Urinary bladder (tissue), 4 donors: ENCODE measurements around the gene ASCL4. TPM values are rescaled to one million over a fixed set of nuclear protein-coding genes. Genes with fewer than 3 reads are reported as not detected.

Experiments
- DNase-seq: peaks from one replicate; pipeline ENCODE4 v3.0.0-alpha.2; 2015; ENCODE audit errors: extremely low spot score
- H3K27ac ChIP-seq: one replicate; pipeline ENCODE4 v1.5.1; 2013; ENCODE audit warnings: low read depth, mild to moderate bottlenecking, moderate library complexity
- H3K36me3 ChIP-seq: one replicate; pipeline ENCODE4 v1.6.1; 2013; ENCODE audit warnings: mild to moderate bottlenecking, moderate library complexity; ENCODE audit not compliant: insufficient read depth
- H3K4me1 ChIP-seq: one replicate; pipeline ENCODE4 v1.6.1; 2013; ENCODE audit warnings: mild to moderate bottlenecking, moderate library complexity; ENCODE audit not compliant: insufficient read depth
- H3K4me3 ChIP-seq: one replicate; pipeline ENCODE4 v1.5.1; 2013; ENCODE audit warnings: low read depth, low read length
- WGBS: extraction: QIAGEN DNeasy Blood & Tissue Kit; methylation state at CpG from one replicate; pipeline ENCODE4 v1.1.7; 2013; 5-methylcytosine and 5-hydroxymethylcytosine counted together
- polyA plus RNA-seq: library from polyadenylated mRNA; stranded (reverse); fragments of 200-250 nt; gene quantifications from one replicate; pipeline ENCODE4 v1.2.3, GENCODE V29; 2013
- total RNA-seq: library from RNA; depleted of rRNA; stranded (reverse); fragments of >200 nt; gene quantifications from one replicate; pipeline ENCODE4 v1.2.3, GENCODE V29; 2014
- donor health status: healthy with polysubstance abuse.
- donor health status: healthy.

ASCL4 gene
- total and polyA plus RNA-seq, 2 donors: not detected

DNA sequence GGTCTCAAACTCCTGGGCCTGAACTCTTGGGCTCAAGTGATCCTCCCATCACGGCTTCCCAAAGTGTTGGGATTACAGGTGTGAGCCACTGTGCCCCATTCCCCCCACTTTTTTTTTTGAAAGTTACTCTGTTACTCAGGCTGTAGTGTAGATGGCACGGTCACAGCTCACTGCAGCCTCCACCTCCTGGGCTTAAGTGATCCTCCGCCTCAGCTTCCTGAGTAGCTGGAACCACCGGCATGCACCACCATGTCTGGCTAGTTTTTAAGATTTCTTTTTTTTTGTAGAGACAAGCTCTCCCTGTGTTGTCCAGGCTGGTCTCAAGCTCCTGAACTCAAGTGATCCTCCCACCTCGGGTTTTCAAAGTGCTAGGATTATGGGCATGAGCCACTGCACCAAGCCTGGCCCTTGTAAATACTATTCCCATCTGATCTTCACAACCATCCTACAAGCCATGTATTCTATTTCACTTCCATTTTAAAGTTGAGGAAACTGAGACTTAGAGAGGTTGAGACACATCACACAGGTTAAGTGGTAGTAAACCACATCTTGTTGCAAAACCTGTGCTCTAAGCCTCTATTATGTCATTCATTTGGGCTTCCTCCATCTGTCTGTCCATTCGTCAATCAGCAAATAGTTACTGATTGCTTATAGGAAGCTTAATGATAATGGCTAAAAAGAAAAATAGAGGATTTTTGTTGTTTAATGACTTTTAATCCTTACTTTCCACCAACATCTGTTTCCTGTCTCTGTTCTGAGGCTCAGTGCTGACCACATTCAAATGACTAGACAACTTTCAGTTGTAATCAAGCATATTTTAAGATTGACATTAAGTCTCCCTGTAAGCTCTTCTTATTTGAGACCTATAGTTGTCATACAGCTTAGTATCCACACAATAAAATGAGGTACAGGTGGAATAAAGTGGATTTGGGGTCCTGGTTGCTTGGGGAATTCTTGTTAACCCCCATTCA is 9.2 kb downstream of the ASCL4 start:
- Histone ChIP-seq H3K27ac (no peak overlapping the region), H3K36me3 (no peaks in the 10 kb centered on the region), H3K4me3 (no peak overlapping the region), H3K4me1 (no peaks in the 10 kb centered on the region)
- DNase-seq: no peak
- 76% methylated on average over 6 of the region's 6 CpGs for WGBS

DNA sequence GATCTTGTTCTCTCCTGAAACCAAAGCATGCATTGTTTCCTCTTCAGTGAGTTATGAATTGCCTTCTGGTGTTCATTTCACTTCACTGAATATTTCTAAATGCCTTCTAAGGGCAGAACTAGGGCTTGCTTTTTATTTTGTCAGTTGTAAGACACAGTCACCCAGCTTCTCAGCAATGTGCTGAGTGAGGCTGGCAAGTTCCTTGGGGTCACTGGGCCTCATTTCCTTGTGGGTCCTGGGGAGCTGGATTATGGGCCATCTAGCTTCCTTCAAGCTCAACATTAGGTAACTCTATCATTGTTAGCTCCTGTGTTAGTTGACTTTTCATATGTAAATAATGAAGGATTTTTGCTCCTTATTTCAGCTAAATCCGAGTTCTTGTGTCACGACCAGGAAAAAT is 13.8 kb downstream of the ASCL4 start:
- no peak for DNase-seq
- H3K36me3 ChIP-seq: no peaks in the 10 kb centered on the region
- WGBS: 85% methylated on average over 2 of the region's 2 CpGs
- no peak overlapping the region for H3K27ac ChIP-seq
- no peaks in the 10 kb centered on the region for H3K4me1 ChIP-seq
- no peak overlapping the region for H3K4me3 ChIP-seq

DNA sequence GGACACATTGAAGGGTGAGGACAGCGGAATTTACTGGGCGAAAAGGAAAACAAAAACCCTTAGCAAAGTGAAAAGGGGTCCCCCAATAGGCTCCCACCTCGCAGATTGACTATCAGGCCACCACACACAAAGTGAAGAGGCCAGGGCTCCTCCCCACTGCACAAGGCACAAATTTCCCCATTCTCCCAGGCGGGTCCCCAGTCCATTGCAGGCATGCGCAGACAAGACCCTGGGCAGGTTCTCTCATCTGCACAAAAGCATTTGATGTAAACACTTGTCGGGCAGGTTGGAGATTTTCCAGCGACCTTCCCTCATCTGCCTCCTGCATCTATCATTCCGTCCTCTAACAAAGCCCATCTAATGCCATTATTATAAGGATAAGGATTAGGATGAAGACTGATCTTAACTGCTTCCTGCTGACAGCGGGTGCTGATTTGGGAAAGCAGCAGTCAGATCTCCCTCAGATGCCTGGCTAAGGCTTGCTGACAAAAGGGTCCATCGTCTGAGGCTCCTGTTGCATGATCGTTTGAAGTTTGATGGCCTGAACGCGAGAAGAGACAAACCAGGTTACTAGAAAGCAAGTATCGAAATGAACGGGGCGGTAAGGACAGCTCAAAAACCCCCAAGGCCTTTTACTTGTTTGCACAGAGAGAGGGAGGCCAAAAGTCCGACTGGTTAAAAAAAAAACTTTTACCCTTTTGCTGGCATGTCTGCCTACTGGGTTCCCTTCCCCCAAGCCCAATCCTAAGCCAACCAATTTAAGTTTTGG is 14.4 kb downstream of the ASCL4 start:
- DNase-seq: no peak
- H3K36me3 ChIP-seq: no peaks in the 10 kb centered on the region
- no peak overlapping the region for H3K4me3 ChIP-seq
- 53% methylated on average over 17 of the region's 17 CpGs for WGBS
- H3K4me1 ChIP-seq: no peaks in the 10 kb centered on the region
- H3K27ac ChIP-seq: no peak overlapping the region

- Histone ChIP-seq H3K4me3 (no peak overlapping the region), H3K36me3 (no peaks in the 10 kb centered on the region), H3K4me1 (no peaks in the 10 kb centered on the region), H3K27ac (no peak overlapping the region)
- WGBS: 55% methylated on average over 1 of the region's 1 CpG
- no peak for DNase-seq
These were observed 17.1 kb downstream of the ASCL4 start for GRCh38 chr12:107791465-107792089.

DNA sequence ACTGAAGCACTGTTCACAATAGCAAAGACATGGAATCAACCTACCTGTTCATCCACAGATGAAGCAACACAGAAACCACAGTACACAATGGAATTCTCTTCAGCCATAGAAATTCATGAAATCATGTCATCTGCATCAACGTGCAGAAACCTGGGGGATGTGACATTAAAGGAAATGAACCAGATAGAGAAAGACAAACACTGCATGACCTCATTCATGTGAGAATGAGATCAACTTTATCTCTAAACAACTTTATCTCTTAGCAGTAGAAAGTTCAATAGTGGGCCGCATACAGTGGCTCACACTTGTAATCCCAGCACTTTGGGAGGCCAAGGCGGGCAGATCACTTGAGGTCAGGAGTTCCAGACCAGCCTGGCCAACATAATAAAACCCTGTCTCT is 19.9 kb downstream of the ASCL4 start:
- Histone ChIP-seq H3K27ac (no peak overlapping the region), H3K36me3 (no peaks in the 10 kb centered on the region), H3K4me3 (no peak overlapping the region), H3K4me1 (no peaks in the 10 kb centered on the region)
- WGBS: 56% methylated on average over 3 of the region's 3 CpGs
- DNase-seq: no peak

- Histone ChIP-seq H3K27ac (no peak overlapping the region), H3K4me3 (no peak overlapping the region), H3K4me1 (no peaks in the 10 kb centered on the region), H3K36me3 (no peaks in the 10 kb centered on the region)
- 34% methylated on average over 3 of the region's 3 CpGs for WGBS
- no peak for DNase-seq
These were observed 24.1 kb downstream of the ASCL4 start for GRCh38 chr12:107798580-107798979.

DNA sequence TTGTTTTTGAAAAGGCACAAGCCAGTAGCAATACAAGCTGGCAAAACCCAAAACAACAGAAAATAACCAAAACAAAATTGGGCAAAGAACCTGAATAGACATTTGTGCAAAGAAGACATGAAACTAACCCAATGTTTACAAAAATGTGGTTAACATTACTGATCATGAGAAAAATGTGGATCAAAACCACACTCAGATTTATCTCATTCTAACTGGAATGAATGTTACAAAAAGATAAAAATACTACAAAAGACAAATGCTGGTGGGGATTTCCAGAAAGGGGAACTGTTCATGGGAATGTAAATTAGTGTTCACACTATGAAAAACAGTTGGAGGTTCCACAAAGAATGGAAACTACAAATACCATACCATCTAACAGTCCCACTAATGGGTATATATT is 26.6 kb downstream of the ASCL4 start:
- no peaks in the 10 kb centered on the region for H3K4me1 ChIP-seq
- DNase-seq: no peak
- no peak overlapping the region for H3K27ac ChIP-seq
- no peak overlapping the region for H3K4me3 ChIP-seq
- H3K36me3 ChIP-seq: no peaks in the 10 kb centered on the region

DNA sequence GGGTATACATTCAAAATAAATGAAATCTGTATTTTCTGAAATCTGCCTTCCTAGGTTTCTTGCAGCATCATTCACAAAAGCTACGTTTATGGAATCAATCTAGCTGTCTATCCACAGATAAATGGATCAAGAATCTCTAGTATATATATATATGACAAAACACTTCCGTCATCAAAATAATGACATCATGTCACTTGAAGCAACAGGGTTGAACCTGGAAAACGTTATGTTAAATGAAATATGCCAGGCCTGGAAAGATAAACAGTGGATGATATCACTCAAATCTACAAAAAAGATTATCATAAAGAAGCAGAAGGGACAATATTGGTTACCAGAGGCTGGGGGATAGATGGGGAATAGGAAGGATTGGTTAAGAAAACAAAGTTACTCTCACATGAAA is 28.6 kb downstream of the ASCL4 start:
- DNase-seq: no peak
- Histone ChIP-seq H3K4me1 (no peaks in the 10 kb centered on the region), H3K4me3 (no peak overlapping the region), H3K27ac (no peak overlapping the region), H3K36me3 (no peaks in the 10 kb centered on the region)
- 31% methylated on average over 3 of the region's 3 CpGs for WGBS

DNA sequence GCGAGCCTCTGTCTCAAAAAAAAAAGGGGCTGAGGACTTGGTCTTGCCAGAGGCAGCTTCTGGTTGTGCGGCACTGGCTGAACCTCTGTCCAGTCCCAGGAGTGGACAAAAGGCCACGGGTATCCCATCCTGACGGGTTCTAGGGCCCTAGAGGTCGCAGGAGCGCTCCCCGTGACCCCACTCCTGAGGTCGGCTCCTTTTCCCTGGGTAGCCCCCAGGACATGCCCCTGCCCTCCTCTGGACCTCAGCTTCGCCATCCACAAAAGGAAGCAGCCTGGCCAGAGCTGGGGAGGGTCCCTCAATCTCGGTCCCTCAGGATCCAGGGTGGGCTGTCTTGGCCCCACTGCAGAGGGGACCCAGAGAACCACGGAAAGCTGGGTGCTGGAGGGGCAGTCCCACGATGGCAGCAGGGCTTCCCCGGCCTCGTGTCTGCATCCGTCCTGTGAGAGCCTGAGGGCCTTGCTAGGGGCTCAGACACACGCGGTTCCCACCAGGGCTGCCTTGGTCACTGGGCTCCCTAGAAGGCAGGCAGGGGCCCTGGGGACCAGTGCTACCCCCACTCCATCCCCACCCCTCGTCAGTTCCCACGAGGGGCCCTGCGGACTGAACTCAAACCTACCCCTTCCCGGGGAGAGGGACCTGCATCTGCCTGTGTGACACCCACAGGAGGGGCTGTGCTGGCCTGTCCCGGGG is 31.1 kb downstream of the ASCL4 start:
- 81% methylated on average over 22 of the region's 22 CpGs for WGBS
- DNase-seq: no peak
- Histone ChIP-seq H3K36me3 (no peaks in the 10 kb centered on the region), H3K4me1 (no peaks in the 10 kb centered on the region), H3K27ac (no peak overlapping the region), H3K4me3 (no peak overlapping the region)

DNA sequence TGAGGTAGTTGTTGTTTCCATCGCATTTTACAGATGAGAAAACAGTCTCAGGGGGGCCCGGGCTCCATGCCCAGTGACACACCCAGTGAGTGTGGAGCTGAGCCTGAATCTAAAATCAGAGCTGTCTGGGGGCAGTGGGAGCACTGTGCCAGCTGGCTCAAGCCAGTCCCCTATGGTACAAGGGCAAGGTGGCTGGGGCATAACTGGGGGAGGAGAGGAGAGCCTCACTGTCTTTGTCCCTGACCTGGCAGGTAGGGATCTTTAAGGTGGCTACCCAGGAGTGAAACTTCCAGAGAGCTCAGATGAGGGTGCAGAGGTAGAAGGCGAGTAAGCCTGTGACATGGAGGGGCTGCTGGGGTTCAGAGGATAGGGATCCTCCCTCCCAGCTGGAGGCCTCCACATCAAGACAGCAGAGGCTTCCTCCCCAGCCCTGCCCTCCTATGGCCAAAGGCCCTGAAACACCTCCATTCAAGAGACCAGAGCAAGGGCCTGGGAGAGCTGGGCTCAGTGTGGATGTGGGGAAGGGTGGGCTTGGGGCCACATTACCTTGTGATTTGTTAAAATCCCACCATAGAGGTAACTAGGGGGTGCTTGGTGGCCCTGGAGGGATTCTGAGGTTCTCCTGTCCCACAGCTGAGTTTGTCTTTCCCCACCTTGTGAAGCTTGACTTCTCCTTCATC is 33.1 kb downstream of the ASCL4 start:
- H3K36me3 ChIP-seq: no peaks in the 10 kb centered on the region
- H3K4me3 ChIP-seq: no peak overlapping the region
- 49% methylated on average over 3 of the region's 3 CpGs for WGBS
- H3K4me1 ChIP-seq: no peaks in the 10 kb centered on the region
- no peak overlapping the region for H3K27ac ChIP-seq
- DNase-seq: no peak

- H3K4me3 ChIP-seq: no peak overlapping the region
- no peak overlapping the region for H3K27ac ChIP-seq
- 82% methylated on average over 1 of the region's 1 CpG for WGBS
- no peaks in the 10 kb centered on the region for H3K36me3 ChIP-seq
- no peaks in the 10 kb centered on the region for H3K4me1 ChIP-seq
- no peak for DNase-seq
These were observed 42.7 kb downstream of the ASCL4 start for GRCh38 chr12:107817250-107817649.

- Histone ChIP-seq H3K4me3 (no peak overlapping the region), H3K4me1 (no peaks in the 10 kb centered on the region), H3K36me3 (no peaks in the 10 kb centered on the region), H3K27ac (no peak overlapping the region)
- no peak for DNase-seq
- WGBS: 56% methylated on average over 7 of the region's 7 CpGs
These were observed 44.5 kb downstream of the ASCL4 start for GRCh38 chr12:107818984-107819383.

- no peaks in the 10 kb centered on the region for H3K36me3 ChIP-seq
- no peaks in the 10 kb centered on the region for H3K4me1 ChIP-seq
- 32% methylated on average over 8 of the region's 8 CpGs for WGBS
- no peak for DNase-seq
- H3K27ac ChIP-seq: no peak overlapping the region
- no peak overlapping the region for H3K4me3 ChIP-seq
These were observed 47.9 kb downstream of the ASCL4 start for GRCh38 chr12:107822356-107822755.
